VCaP (cell line): Measurements from ENCODE around the gene RETREG1.
A peak's percentile ranks its signal among the peaks of the same experiment; 100 is the strongest.

Experiments
- H3K27ac ChIP-seq: fragments of 450-650 bp; 2 replicates; pipeline ENCODE4 v1.5.1; 2017
- TF ChIP-seq, protein P1 (sequence below): fragments of 450-650 bp; conservative IDR thresholded peaks from 2 replicates; pipeline ENCODE4 v1.5.1; 2017; ENCODE audit warnings: mild to moderate bottlenecking, moderate library complexity

RETREG1 gene

DNA sequence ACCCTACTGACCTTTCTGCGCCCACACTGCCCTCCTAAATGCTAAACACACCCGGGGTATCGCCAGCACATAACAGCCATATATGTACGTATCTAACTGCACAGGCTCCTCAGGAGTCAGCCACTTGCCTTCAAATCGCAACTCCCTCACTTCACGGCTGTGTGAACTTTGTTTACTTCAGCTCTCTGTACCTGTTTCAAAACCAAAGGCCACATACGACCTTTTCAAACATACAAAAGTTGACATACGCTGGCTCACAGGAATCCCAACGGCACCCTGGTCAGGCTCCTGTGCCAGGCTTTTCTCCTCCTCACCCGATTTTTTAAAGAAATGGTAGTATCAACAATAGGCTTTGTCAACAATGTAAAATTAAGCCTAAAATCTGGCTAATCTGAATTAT, 112.2 kb downstream of the RETREG1 start:
- H3K27ac ChIP-seq: no peak overlapping the region
- TF ChIP-seq, protein P1, sequence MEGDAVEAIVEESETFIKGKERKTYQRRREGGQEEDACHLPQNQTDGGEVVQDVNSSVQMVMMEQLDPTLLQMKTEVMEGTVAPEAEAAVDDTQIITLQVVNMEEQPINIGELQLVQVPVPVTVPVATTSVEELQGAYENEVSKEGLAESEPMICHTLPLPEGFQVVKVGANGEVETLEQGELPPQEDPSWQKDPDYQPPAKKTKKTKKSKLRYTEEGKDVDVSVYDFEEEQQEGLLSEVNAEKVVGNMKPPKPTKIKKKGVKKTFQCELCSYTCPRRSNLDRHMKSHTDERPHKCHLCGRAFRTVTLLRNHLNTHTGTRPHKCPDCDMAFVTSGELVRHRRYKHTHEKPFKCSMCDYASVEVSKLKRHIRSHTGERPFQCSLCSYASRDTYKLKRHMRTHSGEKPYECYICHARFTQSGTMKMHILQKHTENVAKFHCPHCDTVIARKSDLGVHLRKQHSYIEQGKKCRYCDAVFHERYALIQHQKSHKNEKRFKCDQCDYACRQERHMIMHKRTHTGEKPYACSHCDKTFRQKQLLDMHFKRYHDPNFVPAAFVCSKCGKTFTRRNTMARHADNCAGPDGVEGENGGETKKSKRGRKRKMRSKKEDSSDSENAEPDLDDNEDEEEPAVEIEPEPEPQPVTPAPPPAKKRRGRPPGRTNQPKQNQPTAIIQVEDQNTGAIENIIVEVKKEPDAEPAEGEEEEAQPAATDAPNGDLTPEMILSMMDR: no peak

DNA sequence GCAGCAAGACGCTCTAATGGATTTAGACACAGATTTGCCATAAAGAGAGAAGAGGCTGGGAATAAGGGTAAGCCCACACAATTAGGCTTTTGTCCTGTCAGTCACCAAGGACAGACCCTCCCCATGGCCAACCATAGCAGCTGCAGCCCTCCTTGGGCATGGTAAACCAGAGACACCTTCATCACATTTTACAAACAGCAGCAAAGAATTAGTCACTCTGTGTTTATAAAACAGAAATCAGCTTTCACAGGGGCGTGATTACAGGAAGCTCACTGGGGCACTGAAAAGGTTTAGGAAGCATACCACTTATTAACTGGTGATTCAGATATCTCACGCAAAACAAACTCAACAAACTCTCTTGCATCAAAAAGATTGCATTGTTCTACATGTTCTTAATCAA, 113.9 kb downstream of the RETREG1 start:
- no peak overlapping the region for H3K27ac ChIP-seq
- TF ChIP-seq, protein P1: no peak

DNA sequence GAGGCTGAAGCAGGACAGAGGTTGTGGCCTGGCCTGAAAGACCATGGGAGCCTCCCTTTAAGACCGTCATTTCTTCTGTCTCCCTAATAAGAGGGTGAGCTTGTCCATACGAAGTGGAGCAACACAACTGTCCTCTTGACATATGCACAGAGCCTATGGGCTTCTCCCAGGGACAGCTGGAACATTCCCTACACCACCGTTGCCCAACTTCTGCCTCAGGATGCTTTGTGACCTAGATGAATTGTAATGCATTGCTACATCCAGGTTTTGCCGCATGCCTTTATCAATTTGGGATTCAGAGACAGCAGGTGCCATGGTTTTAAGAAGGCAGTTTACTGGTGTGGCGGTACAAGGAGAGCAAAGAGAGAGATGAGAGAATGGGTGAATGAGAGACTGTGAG, 116.8 kb downstream of the RETREG1 start:
- TF ChIP-seq, protein P1: no peak
- no peak overlapping the region for H3K27ac ChIP-seq

DNA sequence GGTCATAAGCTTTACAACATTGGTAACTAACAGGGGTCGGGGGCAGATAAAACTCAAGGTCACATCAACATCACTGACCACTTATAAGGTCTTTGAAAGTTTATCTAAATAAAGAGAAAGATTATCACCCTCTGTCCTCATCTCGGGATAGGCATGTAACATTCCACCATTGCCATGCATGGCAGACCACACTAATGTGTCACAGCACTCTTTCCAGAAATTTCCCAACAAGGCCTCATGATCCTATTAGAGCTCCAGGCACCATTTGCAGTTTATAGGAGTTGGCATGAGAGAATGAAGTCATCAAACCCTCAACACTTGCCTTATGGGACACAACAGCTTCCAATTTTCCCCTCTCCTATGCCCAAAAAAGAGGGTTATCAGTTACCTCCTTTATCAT, 119.3 kb downstream of the RETREG1 start:
- TF ChIP-seq, protein P1: no peak
- H3K27ac ChIP-seq: no peak overlapping the region

DNA sequence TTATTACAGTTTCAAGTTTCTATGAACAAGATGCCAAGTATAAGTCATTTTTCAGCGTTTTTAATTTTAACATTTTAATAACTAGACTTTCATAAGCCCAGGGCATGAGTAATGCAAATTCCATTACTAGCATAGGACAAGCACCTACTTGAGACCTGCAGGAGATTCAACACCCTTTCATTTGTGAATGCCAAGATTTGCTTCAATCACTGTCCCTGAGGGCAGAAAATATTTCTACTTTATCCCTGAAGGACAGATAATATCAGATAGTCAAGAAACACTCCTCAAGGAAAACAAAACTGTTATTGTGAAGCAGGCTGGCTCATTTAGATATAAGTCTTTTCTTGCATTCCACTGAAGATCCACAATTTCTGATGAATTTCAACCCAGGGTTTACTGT, 123.5 kb downstream of the RETREG1 start:
- TF ChIP-seq, protein P1: no peak
- H3K27ac ChIP-seq: no peak overlapping the region; the same call in 1 of the 2 replicates

DNA sequence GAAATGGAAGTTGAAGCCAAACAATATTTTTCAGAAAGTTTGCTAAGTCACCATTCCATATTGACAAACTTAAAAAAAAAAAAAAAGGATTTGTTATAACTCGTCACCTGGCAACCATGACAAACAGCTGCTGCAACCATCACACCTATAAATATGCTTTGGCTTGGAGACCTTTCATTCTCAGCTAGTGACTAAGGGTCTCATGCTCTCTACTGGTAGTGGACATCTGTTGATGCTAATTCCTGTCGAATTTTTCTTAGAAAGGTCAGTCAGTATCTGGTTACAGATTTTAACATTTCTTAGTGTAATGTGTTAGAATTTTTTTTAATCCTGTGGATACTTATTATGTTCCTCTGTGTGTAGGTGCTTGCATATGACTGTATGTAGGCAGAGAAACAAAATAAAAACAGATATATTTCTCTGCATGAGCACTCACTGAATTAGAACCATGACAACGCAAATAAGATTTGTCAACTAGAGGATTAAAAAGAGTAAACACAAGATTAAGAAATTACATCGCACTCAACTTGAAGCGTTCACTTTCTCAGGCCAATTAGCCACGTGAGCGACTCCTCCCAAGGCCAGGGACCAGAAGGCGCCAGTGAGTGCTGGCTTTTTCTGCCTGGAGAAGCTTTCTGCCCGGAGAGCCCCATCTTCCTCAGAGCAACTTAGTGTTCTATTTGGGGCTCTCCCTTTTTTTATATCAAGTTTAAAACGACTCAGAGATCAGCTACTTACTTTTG, 124.2 kb downstream of the RETREG1 start:
- TF ChIP-seq, protein P1: no peak
- no peak overlapping the region; the same call in 1 of the 2 replicates for H3K27ac ChIP-seq

DNA sequence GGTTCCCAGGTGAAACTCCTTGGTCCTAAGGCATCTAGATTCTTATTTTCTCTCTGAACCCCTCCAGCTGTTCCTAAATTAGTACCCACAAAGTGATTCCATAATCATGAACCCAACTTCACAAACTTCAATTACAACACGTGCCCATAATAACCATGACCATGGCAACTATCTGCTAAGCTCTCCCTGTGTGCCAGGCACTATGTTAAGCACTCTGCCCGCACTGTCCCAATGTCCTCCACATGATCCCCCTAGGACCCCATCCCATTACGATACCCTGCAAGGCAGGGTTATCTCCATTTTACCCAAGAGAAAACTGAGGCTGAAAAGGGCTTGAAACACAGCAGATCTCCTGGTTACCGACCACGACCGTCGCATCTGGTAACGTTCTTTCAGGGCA, 125.9 kb downstream of the RETREG1 start:
- H3K27ac ChIP-seq: peak overlapping the region; percentile 68; the same call in 1 of the 2 replicates
- TF ChIP-seq, protein P1: no peak
